GM19328 (cell line): ENCODE results near the gene PLD1.
"Not testable (repeated sequence)": the region's sequence is repeated elsewhere in the genome, so short reads cannot be mapped to it uniquely, and the experiment has no call there.

Experiments
- ATAC-seq: cut with Tn5 transposase; IDR thresholded peaks from one replicate; pipeline ENCODE4 v1.9.1; 2021; ENCODE audit warnings: mild to moderate bottlenecking, moderate library complexity; ENCODE audit not compliant: unreplicated experiment

PLD1 gene

GRCh38 chr3:171643033-171643432 is 167.2 kb downstream of the PLD1 start:
- no peak for ATAC-seq

DNA sequence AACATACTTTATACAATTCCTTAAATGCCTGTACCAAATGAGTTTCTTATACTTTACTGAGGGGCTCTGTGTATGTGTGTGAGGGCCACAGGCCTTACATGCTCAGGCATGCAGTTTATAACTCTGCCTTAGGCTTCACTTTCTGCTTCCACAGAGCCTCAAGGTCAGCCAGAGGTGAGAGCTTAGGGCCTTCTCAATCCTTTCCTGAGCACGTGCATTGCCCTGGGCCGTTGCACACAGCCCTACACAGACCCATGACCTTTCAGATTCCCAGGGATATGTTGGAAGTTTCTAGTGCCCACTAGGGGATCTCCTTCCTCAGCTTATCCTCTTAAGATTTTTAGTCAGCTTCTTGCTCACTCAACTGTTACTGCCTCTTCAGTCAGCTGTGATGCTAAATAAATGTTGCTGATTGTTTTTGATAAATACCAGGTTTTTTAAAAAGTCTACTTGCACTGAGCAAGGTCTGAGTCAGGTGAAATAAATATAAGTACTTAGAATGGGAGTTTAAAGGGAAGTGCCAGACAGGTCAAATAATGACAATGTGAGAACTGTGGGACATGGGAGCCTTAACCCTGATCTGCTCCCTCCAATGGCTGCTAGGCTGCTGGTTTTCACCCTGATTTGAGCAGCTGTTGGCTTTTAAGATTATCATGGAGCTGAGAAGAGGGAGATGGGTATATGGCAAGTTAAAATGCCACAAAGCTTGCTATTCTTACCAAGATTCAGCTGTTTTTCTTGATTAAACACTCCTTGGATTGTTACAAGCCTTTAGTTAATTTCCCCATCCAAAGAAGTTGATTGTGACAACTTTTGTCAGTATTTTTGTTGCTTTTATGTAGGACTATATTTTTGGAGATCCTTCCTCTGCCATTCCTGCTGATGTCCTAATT is 169.5 kb downstream of the PLD1 start:
- no peak for ATAC-seq

DNA sequence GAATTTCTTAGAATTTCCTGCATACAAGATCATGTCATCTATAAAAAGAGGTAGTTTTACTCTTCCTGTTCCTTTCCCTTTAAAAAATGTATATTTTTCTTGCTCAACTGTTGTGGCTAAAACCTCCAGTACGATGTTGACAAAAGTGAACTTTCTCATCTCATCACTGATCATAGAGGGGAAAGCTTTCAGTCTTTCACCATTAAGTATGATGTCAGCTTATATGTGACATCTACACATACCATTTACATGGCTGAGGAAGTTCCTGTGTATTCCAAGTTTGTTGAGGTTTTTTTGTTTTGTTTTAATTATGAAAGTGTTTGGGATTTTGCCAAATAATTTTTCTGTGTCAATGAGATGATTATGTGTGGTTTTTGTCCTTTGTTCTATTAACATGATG is 173.6 kb downstream of the PLD1 start:
- ATAC-seq = no peak

DNA sequence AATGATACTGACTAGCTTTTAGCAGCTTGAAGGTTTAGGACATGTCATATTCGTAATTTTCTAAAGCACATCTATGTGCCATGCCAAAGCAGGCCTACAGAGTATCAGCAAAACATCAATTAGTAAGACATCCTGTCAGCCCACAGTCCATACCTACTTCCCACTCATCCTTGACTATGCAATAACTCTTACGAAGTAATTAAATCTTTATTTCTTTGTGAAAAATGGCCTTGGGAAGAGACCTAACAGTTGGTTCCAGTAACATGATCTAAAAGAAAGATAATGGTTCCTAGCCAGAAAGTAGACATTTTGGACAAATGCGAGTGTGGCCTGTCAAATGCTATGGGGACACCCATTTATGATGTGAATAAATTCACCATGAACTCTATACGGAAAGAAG is 177.5 kb downstream of the PLD1 start:
- ATAC-seq = no peak

GRCh38 chr3:171626799-171627198 is 183.5 kb downstream of the PLD1 start:
- not testable (repeated sequence) for ATAC-seq

GRCh38 chr3:171622126-171622525 is 188.2 kb downstream of the PLD1 start:
- no peak for ATAC-seq

- no peak for ATAC-seq
These were observed 189.4 kb downstream of the PLD1 start for GRCh38 chr3:171620825-171621434.

DNA sequence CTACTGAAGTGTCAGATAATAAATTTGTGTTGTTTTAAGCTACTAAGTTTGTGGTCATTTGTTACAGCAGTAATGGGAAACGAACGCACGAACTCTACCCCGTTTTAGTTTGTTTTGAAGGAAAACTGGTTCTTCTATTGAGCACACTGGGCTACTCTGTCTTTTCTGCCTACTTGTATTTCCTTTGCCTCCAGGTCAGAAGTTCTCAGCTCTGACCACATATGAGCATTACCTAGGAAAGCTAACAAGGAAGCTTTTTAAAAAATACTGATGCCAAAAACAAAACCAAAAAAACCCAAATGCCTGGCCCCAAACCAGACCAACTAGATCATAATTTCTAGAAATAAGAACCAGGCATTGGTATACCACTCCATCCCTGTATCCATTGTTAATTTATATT is 193.5 kb downstream of the PLD1 start:
- ATAC-seq = no peak

GRCh38 chr3:171615686-171616085 is 194.6 kb downstream of the PLD1 start:
- no peak for ATAC-seq

- no peak for ATAC-seq
These were observed 195.0 kb downstream of the PLD1 start for GRCh38 chr3:171615281-171615680.

- ATAC-seq = no peak
These were observed 195.9 kb downstream of the PLD1 start for GRCh38 chr3:171614318-171614921.

GRCh38 chr3:171607452-171607851 is 202.8 kb downstream of the PLD1 start:
- ATAC-seq = no peak

DNA sequence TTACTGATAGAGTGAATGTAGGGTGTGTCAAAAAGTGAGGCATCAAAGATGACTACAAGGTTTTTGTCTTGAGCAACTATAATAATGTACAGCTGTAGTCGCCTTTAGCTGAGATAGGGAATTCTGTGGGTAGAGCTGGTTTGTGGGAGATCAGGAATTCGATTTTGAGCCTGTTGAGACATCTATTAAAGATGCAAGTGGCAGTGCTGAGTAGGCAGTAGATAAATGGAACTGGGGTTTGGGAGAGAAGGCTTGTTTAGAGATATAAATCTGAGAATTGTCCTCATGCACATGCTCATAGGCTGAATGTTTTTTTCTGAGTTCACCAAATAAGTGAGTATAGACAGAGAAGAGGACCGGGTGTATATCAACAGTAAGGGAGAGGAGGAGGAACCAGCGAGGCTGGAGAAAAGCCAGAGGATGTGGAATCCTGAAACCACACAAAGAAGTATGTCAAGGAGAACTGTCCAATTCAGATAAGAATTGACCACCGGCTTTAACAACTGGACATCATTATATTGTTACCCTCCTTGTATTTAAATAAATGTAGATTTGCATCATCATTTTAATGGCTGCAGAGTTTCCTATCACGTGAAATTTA is 204.0 kb downstream of the PLD1 start:
- no peak for ATAC-seq

GRCh38 chr3:171604370-171604769 is 205.9 kb downstream of the PLD1 start:
- ATAC-seq = no peak

DNA sequence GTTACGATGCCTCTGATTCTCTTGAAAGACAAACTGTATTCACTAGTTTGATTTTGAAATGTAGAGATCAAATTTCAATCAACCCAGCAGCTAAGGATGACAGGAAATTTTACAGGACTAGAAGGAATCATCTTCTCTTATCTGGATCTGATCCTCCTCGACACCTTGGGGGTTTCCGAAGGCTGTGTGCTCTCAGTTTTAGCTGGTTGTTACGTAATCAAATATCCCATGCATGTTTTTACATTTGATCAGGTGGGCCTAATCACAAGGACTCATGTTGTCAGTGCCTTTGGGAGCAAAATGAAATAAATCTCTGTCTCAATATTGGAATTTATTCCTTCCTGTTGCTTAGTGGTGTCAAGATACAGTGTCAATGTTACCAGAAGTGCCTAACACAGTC is 208.2 kb downstream of the PLD1 start:
- ATAC-seq = no peak

GRCh38 chr3:171600030-171600429 is 210.3 kb downstream of the PLD1 start:
- no peak for ATAC-seq

DNA sequence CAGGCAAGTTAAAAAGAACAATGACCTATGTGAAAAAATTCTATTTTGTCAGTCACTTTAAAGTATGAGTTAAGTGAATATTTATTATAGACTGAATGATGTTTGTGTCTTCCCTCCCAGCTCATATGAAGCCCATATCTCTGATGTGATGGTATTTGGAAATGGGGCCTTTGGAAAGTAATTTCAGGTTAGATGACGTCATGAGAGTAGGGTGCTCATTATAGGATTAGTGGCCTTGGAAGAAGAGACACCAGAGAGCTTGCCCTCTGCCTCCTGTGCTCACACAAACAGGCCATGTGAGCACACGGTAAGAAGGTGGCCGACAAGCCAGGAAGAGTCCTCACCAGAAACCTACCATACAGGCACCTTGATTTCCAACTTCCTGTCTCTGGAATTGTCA is 211.3 kb downstream of the PLD1 start:
- no peak for ATAC-seq

GRCh38 chr3:171592786-171593185 is 217.5 kb downstream of the PLD1 start:
- ATAC-seq = no peak

DNA sequence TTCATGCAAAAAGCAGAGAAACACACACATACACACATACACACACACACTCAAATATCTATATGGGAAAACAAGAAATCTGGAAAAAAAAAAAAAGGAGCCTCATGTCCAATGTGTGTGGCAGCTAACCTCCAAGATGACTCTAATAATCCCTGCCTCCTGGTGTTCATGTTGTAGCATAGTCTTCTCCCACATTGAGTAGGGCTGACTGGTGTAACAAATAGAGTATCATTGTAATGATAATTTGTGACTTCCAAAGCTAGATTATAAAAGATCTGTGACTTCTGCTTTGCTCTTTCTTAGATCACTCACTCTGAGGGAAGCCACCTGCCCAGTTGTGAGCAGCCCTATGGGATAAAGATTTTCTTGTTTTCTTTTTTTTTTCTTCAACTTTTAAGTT is 219.2 kb downstream of the PLD1 start:
- no peak for ATAC-seq

- no peak for ATAC-seq
These were observed 224.0 kb downstream of the PLD1 start for GRCh38 chr3:171586274-171586673.

GRCh38 chr3:171585039-171585438 is 225.2 kb downstream of the PLD1 start:
- ATAC-seq = no peak

DNA sequence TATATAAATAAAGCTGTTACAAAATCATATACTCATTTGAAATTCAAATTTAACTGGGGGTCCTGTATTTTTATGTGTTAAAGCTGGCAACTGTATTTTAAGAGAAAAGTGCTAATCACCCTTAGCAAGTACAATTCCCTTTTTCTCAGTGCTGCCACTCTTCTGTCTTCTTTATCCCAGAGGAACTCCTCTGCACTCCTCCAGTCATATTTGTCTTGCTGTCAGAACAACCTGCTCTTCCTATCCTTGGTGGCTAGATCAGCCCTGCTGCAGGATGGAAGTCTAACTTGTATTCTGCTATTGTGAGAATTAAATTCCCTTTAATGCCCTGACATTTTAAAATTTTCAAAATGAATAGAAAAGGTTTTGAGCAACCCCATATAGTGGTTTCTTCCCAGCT is 226.2 kb downstream of the PLD1 start:
- ATAC-seq = no peak
